H9 (cell line): ENCODE results near the gene POLR3C. TPM values are rescaled to one million over a fixed set of nuclear protein-coding genes. Genes with fewer than 3 reads are reported as not detected.
A peak's percentile ranks its signal among the peaks of the same experiment; 100 is the strongest.

ENCODE experiments used
- DNase-seq: peaks from one replicate; pipeline ENCODE4 v3.0.0-alpha.2; 2017
- H2AFZ ChIP-seq: one replicate; pipeline ENCODE4 v1.6.1; 2013; ENCODE audit warnings: mild to moderate bottlenecking, low read length, control low read depth, moderate library complexity
- H2AK5ac ChIP-seq: 2 replicates; pipeline ENCODE4 v1.6.1; 2013; ENCODE audit warnings: low read length, control low read depth, mixed read lengths; ENCODE audit not compliant: insufficient read length
- H2BK120ac ChIP-seq: one replicate; pipeline ENCODE4 v1.6.1; 2013; ENCODE audit warnings: low read depth, mild to moderate bottlenecking, low read length, control low read depth, inconsistent platforms; ENCODE audit not compliant: poor library complexity, severe bottlenecking
- H2BK12ac ChIP-seq: 2 replicates; pipeline ENCODE4 v1.6.1; 2013; ENCODE audit warnings: low read length, control low read depth, mixed read lengths, low read depth; ENCODE audit not compliant: insufficient read length
- H2BK15ac ChIP-seq: 2 replicates; pipeline ENCODE4 v1.6.1; 2013; ENCODE audit warnings: low read depth, low read length, control low read depth
- H2BK20ac ChIP-seq: one replicate; pipeline ENCODE4 v1.6.1; 2013; ENCODE audit warnings: low read depth, mild to moderate bottlenecking, low read length, control low read depth, inconsistent platforms; ENCODE audit not compliant: poor library complexity, severe bottlenecking
- H2BK5ac ChIP-seq: 2 replicates; pipeline ENCODE4 v1.6.1; 2013; ENCODE audit warnings: low read length, control low read depth, mixed read lengths; ENCODE audit not compliant: insufficient read length
- H3K14ac ChIP-seq: 2 replicates; pipeline ENCODE4 v1.6.1; 2013; ENCODE audit warnings: low read length, control low read depth; ENCODE audit not compliant: insufficient read depth
- H3K18ac ChIP-seq: 2 replicates; pipeline ENCODE4 v1.6.1; 2013; ENCODE audit warnings: low read depth, mild to moderate bottlenecking, mixed read lengths, low read length, control low read depth; ENCODE audit not compliant: insufficient read length
- H3K23ac ChIP-seq: 2 replicates; pipeline ENCODE4 v1.6.1; 2013; ENCODE audit warnings: low read length, control low read depth, mixed read lengths, low read depth; ENCODE audit not compliant: insufficient read length
- H3K23me2 ChIP-seq: 2 replicates; pipeline ENCODE4 v1.6.1; 2013; ENCODE audit warnings: low read depth, mild to moderate bottlenecking, mixed read lengths, low read length, control low read depth; ENCODE audit not compliant: insufficient read length, poor library complexity, severe bottlenecking
- H3K27ac ChIP-seq: 2 replicates; pipeline ENCODE4 v1.5.1; 2013; ENCODE audit warnings: low read length, control low read depth, mixed read lengths, low read depth; ENCODE audit not compliant: insufficient read length
- H3K27me3 ChIP-seq: 2 replicates; pipeline ENCODE4 v1.6.1; 2013; ENCODE audit warnings: low read length, control low read depth, inconsistent platforms; ENCODE audit not compliant: insufficient read depth
- H3K4ac ChIP-seq: 2 replicates; pipeline ENCODE4 v1.6.1; 2013; ENCODE audit warnings: low read depth, mild to moderate bottlenecking, control low read depth, inconsistent platforms, low read length, moderate library complexity
- H3K4me1 ChIP-seq: 2 replicates; pipeline ENCODE4 v1.6.1; 2013; ENCODE audit warnings: low read length, control low read depth, inconsistent platforms; ENCODE audit not compliant: insufficient read depth
- H3K4me2 ChIP-seq: 2 replicates; pipeline ENCODE4 v1.6.1; 2013; ENCODE audit warnings: low read length, control low read depth, mixed read lengths; ENCODE audit not compliant: insufficient read length, insufficient read depth
- H3K56ac ChIP-seq: 2 replicates; pipeline ENCODE4 v1.6.1; 2013; ENCODE audit warnings: low read depth, mild to moderate bottlenecking, mixed read lengths, low read length, control low read depth; ENCODE audit not compliant: insufficient read length
- H3K79me1 ChIP-seq: 2 replicates; pipeline ENCODE4 v1.6.1; 2013; ENCODE audit warnings: low read depth, mild to moderate bottlenecking, moderate library complexity, low read length, control low read depth, inconsistent platforms; ENCODE audit not compliant: insufficient read depth, poor library complexity, severe bottlenecking
- H3K79me2 ChIP-seq: 2 replicates; pipeline ENCODE4 v1.6.1; 2013; ENCODE audit warnings: low read length, control low read depth, inconsistent platforms; ENCODE audit not compliant: insufficient read depth
- H3K9ac ChIP-seq: 2 replicates; pipeline ENCODE4 v1.6.1; 2013; ENCODE audit warnings: low read length, control low read depth, mixed read lengths; ENCODE audit not compliant: insufficient read length; ENCODE audit errors: extremely low read depth
- H3K9me3 ChIP-seq: one replicate; pipeline ENCODE4 v1.6.1; 2013; ENCODE audit warnings: low read depth, low read length, inconsistent platforms; ENCODE audit not compliant: control insufficient read depth
- H3T11ph ChIP-seq: one replicate; pipeline ENCODE4 v1.6.1; 2013; ENCODE audit warnings: mild to moderate bottlenecking, low read length, control low read depth, inconsistent platforms
- H4K20me1 ChIP-seq: one replicate; pipeline ENCODE4 v1.6.1; 2013; ENCODE audit not compliant: control insufficient read depth, insufficient read length, insufficient read depth
- H4K5ac ChIP-seq: 2 replicates; pipeline ENCODE4 v1.6.1; 2013; ENCODE audit warnings: low read depth, mild to moderate bottlenecking, mixed read lengths, low read length, control low read depth; ENCODE audit not compliant: insufficient read length
- H4K8ac ChIP-seq: replicated peaks from 2 replicates; pipeline ENCODE4 v1.6.1; 2013; ENCODE audit warnings: low read length, control low read depth, mixed read lengths, low read depth; ENCODE audit not compliant: insufficient read length
- H4K91ac ChIP-seq: 2 replicates; pipeline ENCODE4 v1.6.1; 2013; ENCODE audit warnings: low read depth, mild to moderate bottlenecking, moderate library complexity, mixed read lengths, low read length, control low read depth; ENCODE audit not compliant: insufficient read length
- H3K27ac Mint-ChIP-seq, 3 experiments: 2 replicates in 2 of 3; 3 replicates in 1 of 3; pipeline ENCODE4 v1.8.0; 2020 to 2021; ENCODE audit warnings: mixed read lengths in 3 of 3, mild to moderate bottlenecking in 1 of 3, moderate library complexity in 1 of 3
- H3K27me3 Mint-ChIP-seq: 2 replicates; pipeline ENCODE4 v1.8.0; 2021; ENCODE audit warnings: low read depth, mild to moderate bottlenecking, moderate library complexity, mixed read lengths
- H3K36me3 Mint-ChIP-seq, 3 experiments: 2 replicates in 2 of 3; 3 replicates in 1 of 3; pipeline ENCODE4 v1.8.0; 2020 to 2021; ENCODE audit warnings: low read depth in 3 of 3, mixed read lengths in 3 of 3; ENCODE audit not compliant: insufficient read depth in 1 of 3
- H3K4me1 Mint-ChIP-seq, 2 experiments: 2 replicates each; pipeline ENCODE4 v1.8.0; 2020; ENCODE audit warnings: mixed read lengths in 2 of 2
- H3K4me3 Mint-ChIP-seq, 2 experiments: 2 replicates in 1 of 2; 3 replicates in 1 of 2; pipeline ENCODE4 v1.8.0; 2020 to 2021; ENCODE audit warnings: mild to moderate bottlenecking in 2 of 2, mixed read lengths in 2 of 2, moderate library complexity in 1 of 2
- H3K9me3 Mint-ChIP-seq, 2 experiments: 2 replicates in 1 of 2; 3 replicates in 1 of 2; pipeline ENCODE4 v1.8.0; 2020; ENCODE audit warnings: mild to moderate bottlenecking in 2 of 2, mixed read lengths in 2 of 2, moderate library complexity in 1 of 2
- CTCF ChIP-seq: fragments of 200-600 bp; sonication (generic); conservative IDR thresholded peaks from 3 replicates; pipeline ENCODE4 v1.8.0; 2021; ENCODE audit warnings: antibody characterized with exemption, mild to moderate bottlenecking
- WGBS: extraction: QIAGEN DNeasy Blood & Tissue Kit; methylation state at CpG from one replicate; pipeline ENCODE4 v1.1.7; 2013; ENCODE audit warnings: missing lambda C conversion rate, low lambda C conversion rate, mixed read lengths; ENCODE audit not compliant: insufficient read length; ENCODE audit errors: extremely low coverage; 5-methylcytosine and 5-hydroxymethylcytosine counted together
- total RNA-seq: library from RNA; stranded (reverse); gene quantifications from 2 replicates; pipeline ENCODE4 v1.2.1, GENCODE V29; 2021

Gene POLR3C
- total RNA-seq, 1 experiment from 2014 or later, result 37.2 TPM

- H3K9me3 Mint-ChIP-seq, result no peaks in the 10 kb centered on the region
- H3K4me2 ChIP-seq, result peak overlapping the region; percentile 41
- no peak overlapping the region for H3K14ac ChIP-seq
- H3K4me1 Mint-ChIP-seq, result peaks cover 16 to 17% of the 10 kb centered on the region in 2 experiments
- H3K23ac ChIP-seq, result no peak overlapping the region
- H3K18ac ChIP-seq, result no peak overlapping the region
- H4K8ac ChIP-seq, result no peak overlapping the region
- no peaks in the 10 kb centered on the region for H3K79me2 ChIP-seq
- no peak overlapping the region for H3K27ac ChIP-seq
- H2BK120ac ChIP-seq, result no peak overlapping the region
- H3K79me1 ChIP-seq, result no peaks in the 10 kb centered on the region
- no peak overlapping the region for H2BK12ac ChIP-seq
- H4K5ac ChIP-seq, result no peak overlapping the region
- H3K4ac ChIP-seq, result no peak overlapping the region
- H3K36me3 Mint-ChIP-seq, result no peaks in the 10 kb centered on the region
- H4K20me1 ChIP-seq, result no peaks in the 10 kb centered on the region
- no peak overlapping the region for H2AK5ac ChIP-seq
- no peak overlapping the region for H3T11ph ChIP-seq
- peak overlapping the region; percentile 39 to 73 for H3K4me3 Mint-ChIP-seq
- H3K9ac ChIP-seq, result peak overlapping the region; percentile 45
- no CpG with 5 or more reads among the region's 6 CpGs for WGBS
- no peak overlapping the region for H4K91ac ChIP-seq
- no peaks in the 10 kb centered on the region for H3K4me1 ChIP-seq
- TF ChIP-seq CTCF, result peak; percentile 98
- H3K27ac Mint-ChIP-seq, result peak overlapping the region; percentile 33 to 95 (median 46); a peak in 4 of 7 replicates
- no peak overlapping the region for H2BK5ac ChIP-seq
- peak; percentile 98 for DNase-seq
- peaks cover 13% of the 10 kb centered on the region for H3K27me3 Mint-ChIP-seq
- H3K23me2 ChIP-seq, result peaks cover 4% of the 10 kb centered on the region
- H3K9me3 ChIP-seq, result no peaks in the 10 kb centered on the region
- H3K56ac ChIP-seq, result no peak overlapping the region
- H2BK15ac ChIP-seq, result no peak overlapping the region
- H2BK20ac ChIP-seq, result no peak overlapping the region
- peak overlapping the region; percentile 95 for H2AFZ ChIP-seq
- H3K27me3 ChIP-seq, result no peaks in the 10 kb centered on the region
Observed at GRCh38 chr1:145891587-145892485, 67.8 kb downstream of the POLR3C start.
